Stimulated activated CD8-positive, alpha-beta memory T cell treated with anti-CD3 and anti-CD28 coated beads, Interleukin-15, amount 100 ng/mL, for 24 hours (primary cell): ENCODE measurements around the gene SLAMF8.

Experiments used
- DNase-seq: peaks from one replicate; pipeline ENCODE4 v3.0.0-alpha.2; 2020; ENCODE audit warnings: low read depth

SLAMF8 gene

DNA sequence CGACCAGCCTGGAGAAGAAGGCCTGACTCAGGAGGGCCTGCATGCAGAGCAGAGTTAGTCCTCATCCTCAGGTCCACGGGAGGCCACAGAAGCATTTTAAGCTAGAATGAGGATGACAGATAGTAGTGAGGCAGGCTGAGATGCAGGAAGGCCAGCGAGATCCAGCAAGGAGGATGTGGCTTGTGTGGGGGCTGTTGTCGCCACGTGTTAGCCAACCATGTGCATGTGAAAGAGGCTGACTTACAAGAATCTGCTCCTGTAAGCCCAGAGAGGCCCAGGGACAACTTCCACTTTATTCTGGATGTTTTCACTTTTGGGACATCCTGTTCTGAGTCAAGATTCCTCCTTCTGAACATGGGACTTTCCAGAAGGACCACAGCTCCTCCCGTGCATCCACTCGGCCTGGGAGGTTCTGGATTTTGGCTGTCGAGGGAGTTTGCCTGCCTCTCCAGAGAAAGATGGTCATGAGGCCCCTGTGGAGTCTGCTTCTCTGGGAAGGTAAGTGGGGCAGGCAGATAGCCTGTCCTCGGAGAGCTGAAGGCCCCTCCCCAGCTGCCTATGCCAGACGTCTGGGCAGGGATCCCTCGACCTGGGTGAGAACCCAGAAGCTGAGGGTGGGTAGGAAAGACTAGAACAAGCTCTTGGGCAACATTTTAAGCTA, at the start of gene SLAMF8:
Gene SLAMF8, plus strand, starts transcription at position 433 of the 661 bp plus-strand sequence. Its CDS starts 26 bp downstream, at position 459.
- DNase-seq, result no peak

DNA sequence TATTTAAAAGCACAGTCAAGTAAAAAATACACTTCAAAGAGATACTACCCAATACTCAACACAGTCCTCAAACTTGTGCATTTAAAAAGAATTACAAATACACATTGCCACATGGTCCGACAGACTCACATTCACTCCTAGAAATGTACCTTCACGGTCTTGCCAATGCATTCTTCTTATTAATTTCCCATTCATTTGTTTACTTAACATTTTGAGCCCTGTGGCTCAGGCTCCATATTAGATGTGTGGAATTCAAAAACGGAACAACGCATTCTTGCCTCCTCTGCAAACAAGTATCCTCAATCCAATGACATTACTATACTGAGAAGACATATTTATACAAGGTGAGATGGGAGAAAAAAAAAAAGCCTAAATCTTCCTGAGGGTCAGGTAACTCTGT, 48.4 kb upstream of the SLAMF8 start:
- no peak for DNase-seq

DNA sequence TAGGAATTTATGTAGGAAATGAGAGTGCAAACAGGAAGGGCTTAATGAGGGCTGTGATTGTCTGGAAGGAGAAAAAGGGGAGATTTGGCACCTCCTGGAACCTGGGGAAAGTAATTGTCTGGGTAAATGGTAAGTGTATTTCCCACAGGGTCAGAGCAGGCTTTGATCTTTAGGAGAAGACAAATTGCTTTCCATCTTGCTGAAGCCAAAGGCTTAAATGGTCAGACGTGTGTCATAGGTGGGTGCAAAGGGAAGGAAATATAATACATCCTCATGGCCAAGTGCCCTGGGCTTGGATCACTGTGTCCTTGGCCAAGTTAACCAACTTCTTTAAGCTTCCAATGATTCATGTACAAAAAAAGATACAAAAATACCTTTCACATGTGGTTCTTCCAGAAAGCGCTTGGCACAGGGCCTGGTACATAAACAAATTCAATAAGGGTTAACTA, 47.2 kb upstream of the SLAMF8 start:
- no peak for DNase-seq

DNA sequence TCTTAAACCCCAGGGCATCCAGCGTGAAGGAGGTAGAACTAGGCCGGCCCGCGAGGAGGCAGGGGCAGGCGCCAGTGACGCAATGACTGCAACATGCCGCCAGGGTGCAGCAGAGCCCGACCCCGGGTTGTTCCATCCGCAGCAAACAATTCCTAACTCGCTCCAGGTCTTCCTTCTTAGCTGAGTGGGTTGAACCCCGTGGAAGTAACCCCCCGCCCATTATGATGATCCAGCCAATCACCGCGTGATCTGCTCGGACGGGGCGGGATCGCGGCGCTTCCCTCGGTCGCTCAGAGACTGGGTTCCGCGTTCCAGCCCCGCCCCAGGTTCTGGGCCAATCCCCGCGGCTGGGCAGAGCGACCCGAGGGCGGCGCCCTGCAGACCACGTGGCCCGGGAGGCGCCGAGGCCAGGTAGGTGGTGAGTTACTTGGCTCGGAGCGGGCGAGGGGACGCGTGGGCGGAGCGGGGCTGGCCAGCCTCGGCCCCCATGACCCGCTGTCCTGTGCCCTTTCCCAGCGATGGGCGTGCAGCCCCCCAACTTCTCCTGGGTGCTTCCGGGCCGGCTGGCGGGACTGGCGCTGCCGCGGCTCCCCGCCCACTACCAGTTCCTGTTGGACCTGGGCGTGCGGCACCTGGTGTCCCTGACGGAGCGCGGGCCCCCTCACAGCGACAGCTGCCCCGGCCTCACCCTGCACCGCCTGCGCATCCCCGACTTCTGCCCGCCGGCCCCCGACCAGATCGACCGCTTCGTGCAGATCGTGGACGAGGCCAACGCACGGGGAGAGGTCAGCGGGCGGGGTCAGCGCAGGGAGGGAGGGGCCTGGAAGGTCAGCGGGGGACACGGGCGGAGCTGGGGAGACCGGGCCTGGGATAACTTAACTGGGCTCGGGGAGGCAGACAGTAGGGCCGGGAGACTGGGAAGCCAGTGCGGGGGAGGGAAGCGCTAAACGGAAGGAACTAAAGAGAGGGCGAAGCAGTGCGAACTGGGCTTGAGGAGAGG, 45.8 kb upstream of the SLAMF8 start, which contains the start of gene DUSP23:
Gene DUSP23, plus strand, starts transcription at position 380 of the 1,000 bp plus-strand sequence. Its CDS starts 139 bp downstream, at position 519.
- peak; percentile 78 for DNase-seq

DNA sequence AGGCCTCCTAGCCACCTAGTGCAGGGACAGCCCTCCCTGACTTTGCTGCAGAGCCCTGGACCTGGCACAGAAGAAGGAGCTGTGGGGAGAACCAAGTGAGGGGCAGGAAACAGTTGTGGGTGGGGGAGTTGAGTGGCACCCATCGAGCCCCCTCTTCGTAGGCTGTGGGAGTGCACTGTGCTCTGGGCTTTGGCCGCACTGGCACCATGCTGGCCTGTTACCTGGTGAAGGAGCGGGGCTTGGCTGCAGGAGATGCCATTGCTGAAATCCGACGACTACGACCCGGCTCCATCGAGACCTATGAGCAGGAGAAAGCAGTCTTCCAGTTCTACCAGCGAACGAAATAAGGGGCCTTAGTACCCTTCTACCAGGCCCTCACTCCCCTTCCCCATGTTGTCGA, 44.7 kb upstream of the SLAMF8 start:
- no peak for DNase-seq

DNA sequence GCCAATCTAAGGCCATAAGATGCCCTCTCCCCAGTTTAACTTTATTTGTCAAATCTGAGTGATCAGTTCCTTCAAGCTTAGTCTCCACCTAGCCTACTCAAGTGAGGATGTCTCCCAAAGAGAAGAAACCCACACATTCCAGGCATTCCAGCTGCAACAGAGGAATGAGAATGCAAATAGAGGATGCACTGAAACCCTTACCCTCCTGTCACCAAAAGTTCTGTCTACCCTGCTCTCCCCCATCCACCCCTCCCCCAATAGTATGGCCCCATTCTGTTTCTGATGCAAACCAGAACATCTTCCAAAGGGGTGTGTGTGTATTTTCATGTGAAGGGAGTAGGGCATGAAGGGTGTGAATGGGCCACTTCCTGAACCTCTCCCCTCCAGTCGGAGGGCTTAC, 42.9 kb upstream of the SLAMF8 start:
- no peak for DNase-seq

DNA sequence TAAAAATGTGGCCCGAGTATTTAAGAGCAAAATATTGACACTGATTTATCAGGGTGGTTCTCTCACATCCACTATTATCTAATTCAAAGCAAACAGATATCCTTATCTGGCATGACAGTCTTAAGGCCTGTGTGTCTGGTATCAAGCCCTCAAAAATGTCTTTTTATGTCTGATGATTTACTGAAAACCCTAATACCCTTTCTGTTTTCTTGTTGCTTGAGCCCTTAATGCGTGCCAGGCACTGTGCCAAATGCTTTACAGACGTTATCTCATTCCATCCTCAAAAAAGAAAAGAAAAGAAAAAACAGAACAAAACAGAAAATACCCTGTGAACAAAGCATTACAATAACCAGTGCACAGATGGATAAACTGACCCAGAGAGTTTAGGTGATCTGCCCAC, 40.2 kb upstream of the SLAMF8 start:
- DNase-seq, result no peak

DNA sequence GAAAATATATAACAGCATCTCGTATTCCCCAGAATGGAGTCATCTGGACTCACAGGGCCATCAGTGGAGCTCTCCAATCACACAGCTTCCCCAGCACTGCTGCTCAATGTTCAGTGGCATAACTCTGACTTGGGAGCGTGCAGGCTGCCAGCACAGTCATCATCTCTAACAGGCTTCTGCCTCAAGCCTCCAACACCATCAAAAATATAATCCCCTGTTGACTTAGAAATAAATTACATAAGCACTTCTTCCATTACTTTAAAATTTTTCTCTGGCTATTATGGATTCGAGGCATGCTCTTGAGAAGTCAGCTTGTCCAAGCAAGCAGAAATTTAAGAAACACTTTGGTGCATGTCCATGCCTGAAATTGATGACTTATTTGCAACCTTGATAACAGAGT, 39.7 kb upstream of the SLAMF8 start:
- DNase-seq, result no peak

DNA sequence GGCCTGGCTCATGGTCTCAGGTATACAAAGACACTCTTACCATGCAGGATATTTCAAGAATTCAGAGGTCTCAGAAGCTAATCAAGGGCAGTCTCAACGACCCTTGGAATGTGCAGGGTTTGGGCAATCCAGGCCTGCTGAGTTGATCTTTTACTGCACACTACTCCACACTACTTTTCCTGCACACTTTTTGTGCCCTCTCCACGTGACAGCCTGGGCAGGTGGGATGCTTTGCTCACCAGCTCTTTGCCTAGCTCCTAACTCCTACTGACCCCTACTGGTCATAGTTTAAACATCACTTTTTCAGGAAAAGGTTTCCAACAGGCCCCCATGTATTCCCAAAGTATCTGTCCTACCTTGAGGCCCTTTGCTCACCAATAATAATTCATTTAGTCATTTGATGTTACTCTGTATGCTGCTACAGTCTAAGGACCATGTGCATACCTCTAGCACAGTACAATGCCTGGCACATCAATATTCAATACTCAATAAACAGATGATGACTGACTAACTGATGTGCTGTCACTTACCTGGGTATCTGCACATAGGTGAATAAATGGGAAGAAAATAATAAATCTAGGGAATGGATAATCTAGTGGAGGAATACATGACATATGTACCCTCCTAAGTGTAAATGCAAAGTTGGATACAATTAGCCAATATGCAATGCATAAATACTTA, 36.3 kb upstream of the SLAMF8 start:
- DNase-seq, result no peak

DNA sequence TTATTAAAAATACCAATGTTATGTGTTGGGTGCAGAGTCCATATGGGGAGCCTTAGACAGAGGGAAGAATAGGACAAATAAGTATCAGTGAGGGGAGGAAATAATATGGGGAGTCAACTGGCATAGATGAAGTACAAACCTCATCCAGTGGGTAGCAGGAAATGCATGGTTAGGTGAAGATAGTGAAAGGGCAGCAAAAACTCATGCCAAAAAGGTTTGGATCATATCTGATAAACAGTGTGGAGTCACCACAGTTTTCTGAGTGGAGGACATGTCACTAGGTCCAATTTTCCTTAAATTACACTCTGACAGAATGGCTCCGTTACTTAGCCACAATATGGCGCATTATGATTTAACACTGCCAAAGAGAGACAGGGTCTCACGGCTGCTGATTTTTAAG, 35.6 kb upstream of the SLAMF8 start:
- DNase-seq, result no peak

DNA sequence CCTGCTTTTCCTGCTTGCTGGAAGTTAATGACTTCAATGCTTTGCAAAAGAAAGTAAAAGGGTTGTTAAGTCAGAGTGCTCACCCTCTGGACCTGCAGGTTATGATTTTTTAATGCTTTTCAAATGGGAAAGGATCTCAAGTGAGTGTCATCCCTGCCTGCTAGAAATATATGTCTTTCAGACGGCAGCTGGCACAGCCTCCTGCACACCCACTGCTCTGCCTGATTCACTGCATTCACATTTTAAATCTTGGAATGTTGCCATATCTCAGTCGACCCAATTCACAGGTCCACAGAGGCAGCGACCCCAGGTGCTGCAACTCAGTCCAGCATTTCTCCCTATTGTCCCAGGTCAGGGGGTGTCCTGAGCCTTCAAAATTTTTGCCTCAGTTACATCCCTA, 35.2 kb upstream of the SLAMF8 start:
- no peak for DNase-seq

DNA sequence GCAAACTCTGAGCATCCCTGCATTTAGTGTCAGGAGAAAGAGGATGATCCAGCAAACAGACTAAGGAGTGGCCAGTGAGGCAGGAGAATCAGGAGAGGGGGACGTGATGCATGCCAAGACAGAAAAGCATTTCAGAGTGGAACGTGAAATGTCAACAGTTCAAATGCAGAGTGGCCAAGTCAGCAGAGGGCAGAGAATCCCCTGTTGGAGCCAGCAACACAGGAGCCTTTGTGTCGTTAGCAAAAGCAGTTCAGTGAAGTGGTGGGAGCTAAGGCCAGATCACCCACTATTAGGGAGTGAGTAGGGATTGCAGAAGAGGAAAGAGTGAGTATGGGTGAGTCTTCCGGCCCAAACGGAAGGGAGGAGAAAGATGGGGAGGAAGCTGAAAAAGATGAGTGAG, 31.1 kb upstream of the SLAMF8 start:
- DNase-seq, result no peak

DNA sequence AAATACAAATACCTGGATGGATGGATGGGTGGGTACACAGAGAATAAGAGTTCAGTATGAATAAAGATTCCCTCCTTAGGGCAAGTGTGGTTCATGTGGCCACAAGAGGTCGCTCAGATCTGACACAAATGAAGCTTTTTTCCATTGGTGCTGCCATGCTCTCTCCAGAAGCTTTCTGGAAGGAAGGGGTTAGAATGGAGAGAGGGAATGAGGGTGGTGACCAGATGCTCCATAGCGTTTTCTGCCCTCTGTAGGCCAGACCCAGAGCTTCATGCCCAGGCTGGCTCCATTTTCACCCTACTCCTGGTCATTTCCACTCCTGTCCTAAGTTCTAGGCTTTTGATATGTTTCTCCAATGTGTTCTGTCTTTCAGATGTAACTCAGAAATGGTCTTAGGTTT, 27.8 kb upstream of the SLAMF8 start:
- DNase-seq, result no peak

DNA sequence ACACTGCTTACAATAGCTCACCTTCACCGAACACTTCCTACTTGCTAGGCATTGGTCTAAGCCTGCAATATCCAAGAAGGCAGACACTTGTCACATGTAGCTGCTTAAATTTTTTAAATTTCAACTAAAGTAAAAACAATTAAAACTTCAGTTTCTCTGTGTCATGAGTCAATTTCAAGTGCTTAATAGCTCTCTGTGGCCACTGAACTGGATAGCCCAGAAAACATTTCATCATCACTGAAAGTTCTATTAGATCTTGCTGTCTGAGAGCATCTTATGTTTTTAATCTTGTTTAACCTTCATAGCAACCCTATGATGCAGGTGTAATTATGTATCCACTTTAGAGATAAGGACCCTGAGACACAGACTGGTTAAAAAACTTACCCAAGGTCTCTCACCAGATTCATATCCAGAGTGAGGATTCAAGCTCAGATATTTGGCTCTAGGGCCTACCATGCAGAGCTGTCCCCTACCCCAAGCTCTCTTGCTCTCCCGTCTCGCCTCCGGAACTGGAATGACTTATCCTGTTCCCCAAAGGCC, 27.2 kb upstream of the SLAMF8 start:
- DNase-seq, result no peak

DNA sequence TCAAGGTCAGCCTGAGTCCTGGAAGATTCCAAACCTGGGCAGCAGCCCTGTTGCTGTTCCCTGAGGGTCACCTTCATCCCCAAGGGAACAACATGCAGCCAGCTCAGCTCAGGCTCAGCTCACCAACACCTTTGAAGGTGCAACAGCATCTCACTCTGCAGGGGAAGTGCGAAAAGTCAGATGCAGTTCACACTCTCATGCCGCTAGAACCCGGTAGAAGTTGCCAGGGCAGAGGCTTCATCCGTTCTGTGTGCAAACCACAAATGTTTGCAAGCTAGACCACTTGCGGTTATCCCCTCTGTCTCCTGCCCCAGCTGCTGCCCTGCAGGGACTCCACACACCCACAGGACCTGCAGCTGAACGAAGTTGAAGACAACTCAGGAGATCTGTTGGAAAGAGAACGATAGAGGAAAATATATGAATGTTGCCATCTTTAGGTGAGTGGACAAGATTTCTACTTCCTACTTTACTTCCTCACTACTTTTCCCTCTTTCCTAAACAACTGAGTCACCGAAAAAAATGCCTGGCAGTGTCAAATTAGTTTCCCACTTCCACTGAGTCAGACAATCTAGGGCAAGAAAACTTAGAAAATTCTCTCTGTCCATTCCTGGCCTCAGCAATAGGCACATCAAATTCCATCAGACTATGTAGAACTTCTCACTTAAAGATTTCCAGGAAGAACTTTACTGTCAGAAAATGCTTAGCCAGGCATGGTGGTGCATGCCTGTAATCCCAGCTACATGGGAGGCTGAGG, 26.3 kb upstream of the SLAMF8 start:
- DNase-seq, result no peak

DNA sequence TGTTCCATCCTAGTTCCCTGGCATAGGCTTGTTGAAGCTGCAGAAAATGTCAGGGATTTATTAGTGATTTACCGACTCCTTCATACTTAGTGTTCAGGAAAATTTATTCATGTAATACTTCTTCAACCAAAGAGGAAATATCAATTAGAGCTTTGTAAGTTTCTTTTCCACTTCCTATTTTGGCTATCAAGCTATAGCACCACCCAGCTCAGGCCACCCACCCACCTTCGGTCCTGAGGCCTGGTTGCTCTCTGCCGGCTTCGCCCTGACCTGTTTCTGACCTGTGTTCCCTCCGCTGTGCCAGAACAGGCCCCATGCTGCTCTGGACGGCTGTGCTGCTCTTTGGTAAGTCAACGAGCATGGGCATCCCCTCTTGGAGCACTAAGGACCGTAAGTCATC, 24.6 kb upstream of the SLAMF8 start, which contains the start of gene FCRL6:
Gene FCRL6, plus strand, starts transcription at position 250 of the 400 bp plus-strand sequence. Its CDS starts 65 bp downstream, at position 315.
- DNase-seq, result no peak

DNA sequence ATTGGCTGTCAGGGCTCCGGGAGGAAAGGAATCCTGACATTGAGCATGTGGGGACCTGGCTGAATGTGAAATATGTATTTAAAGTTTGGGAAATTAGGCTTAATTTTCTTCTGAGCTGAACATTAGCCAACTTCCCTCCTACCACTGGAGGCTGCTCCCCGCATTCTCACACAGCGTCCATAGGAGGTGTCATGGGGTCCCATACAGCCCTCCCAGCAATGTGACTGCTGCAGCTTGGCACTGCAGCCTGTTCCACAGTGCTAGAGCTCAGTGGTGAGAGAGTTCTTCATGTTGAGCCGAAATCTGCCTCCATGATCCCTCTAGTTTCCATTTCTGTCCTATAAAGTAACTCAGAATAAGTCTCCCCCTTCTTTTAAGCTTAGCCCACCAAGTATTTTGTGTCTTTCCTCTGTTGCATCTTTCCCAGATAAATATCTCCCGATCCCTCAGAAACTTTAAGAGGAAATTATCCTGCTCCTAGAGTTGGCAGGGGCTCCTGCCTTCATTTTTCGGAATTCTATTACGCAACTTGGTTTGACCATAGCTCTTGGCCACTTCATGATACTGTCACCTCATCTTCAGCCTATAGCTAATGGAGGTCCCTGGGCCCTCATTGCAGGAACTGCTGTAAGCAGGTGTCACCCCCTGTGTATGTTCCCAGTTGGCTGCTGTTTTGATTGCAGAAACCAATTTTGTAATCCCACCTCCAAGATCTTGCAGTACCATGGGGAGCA, 22.6 kb upstream of the SLAMF8 start:
- no peak for DNase-seq

DNA sequence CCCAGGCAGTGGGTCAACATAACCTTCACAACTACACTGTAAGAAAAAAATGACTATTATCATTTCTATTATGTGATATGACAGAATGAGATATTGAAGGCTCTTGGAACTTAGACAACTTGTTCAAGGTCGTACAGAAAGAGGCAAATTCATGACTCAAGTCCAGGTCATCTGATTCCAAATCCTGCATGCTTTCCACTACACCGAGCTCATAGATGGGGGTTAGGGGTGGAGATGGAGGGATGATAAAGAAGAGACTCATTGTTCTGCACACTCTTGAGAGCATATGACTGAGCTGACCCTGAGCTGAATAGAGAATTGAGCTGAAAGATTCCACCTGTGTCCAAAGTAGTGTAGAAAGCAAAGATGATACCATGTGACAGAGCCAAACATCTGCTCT, 21.7 kb upstream of the SLAMF8 start:
- DNase-seq, result no peak

DNA sequence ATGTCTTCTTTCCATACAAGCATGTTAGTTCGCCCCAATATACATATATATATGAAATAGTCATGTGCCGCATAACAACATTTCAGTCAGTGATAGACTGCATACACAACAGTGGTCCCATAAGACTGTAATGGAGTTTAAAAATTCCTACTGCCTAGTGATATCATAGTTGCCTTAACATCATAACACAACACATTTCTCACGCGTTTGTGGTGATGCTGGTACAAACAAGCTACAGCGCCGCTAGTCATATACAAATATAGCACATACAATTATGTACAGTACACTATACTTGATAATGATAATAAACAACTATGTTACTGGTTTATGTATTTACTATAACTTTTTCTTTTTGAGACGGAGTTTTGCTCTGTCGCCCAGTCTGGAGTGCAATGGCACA, 10.7 kb upstream of the SLAMF8 start:
- no peak for DNase-seq

DNA sequence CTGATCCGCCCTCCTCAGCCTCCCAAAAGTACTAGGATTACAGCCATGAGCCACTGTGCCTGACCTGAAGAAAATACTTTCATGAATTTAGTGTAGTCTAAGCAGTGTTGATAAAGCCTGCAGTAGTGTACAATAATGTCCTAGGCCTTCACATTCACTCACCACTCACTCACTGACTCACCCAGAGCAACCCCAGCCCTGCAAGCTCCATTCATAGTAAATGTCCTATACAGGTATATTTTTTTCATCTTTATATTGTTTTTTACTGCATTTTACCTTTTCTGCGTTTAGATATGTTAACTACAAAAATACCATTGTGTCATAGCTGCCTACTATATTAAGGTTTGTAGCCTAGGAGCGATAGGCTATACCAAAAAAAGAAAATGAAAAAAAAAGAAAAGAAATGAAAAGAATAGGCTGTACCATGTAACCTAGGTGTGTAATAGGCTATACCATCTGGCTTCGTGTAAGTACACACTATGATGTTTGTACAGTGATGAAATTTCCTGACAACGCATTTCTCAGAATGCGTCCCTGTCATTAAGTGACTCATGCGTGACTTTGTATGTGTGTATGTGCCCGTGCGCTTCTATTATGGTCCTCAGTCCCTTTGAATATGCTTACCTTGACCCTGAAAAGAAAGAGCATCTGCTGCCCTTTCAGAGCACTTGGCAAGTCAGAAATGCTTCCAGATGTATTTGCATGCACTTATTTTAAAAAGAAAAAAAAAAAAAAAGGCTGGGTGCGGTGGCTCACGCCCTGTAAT, 9.2 kb upstream of the SLAMF8 start:
- no peak for DNase-seq
